K562 (cell line): ENCODE measurements around the gene PPP1R9B. TPM values are rescaled to one million over a fixed set of nuclear protein-coding genes. Genes with fewer than 3 reads are reported as not detected.

ENCODE experiments used
- CCNT2 ChIP-seq: IDR thresholded peaks from 2 replicates; pipeline ENCODE4 v1.6.1; 2011; ENCODE audit warnings: borderline replicate concordance, low read depth, mild to moderate bottlenecking, moderate library complexity, mixed read lengths, low read length; ENCODE audit not compliant: insufficient read length; ENCODE audit errors: extremely low read depth
- CREB3 ChIP-seq: fragments of 450-650 bp; conservative IDR thresholded peaks from 2 replicates; pipeline ENCODE4 v1.6.1; 2016; ENCODE audit warnings: missing genetic modification characterization, low read depth, mild to moderate bottlenecking, missing compliant biosample characterization, moderate library complexity
- CREM ChIP-seq: IDR thresholded peaks from 2 replicates; pipeline ENCODE4 v1.6.1; 2014; ENCODE audit warnings: antibody characterized with exemption, low read depth
- ETV1 ChIP-seq: fragments of 450-650 bp; conservative IDR thresholded peaks from 2 replicates; pipeline ENCODE4 v1.6.1; 2016; ENCODE audit warnings: missing genetic modification characterization, control low read depth, low read depth, missing compliant biosample characterization
- HNRNPK ChIP-seq: fragments of 200-400 bp; formaldehyde crosslinking; IDR thresholded peaks from one replicate; pipeline ENCODE4 v1.6.1; 2018; ENCODE audit warnings: mild to moderate bottlenecking, low read depth, low read length; ENCODE audit not compliant: poor library complexity, severe bottlenecking
- HNRNPL ChIP-seq: fragments of 200-400 bp; formaldehyde crosslinking; IDR thresholded peaks from 2 replicates; pipeline ENCODE4 v1.6.1; 2017; ENCODE audit warnings: low read depth, mild to moderate bottlenecking, low read length
- KDM1A ChIP-seq, 2 experiments: fragments of 450-650 bp; IDR thresholded peaks; 2 replicates each; pipeline ENCODE4 v1.6.1; 2016; ENCODE audit warnings: mild to moderate bottlenecking in 2 of 2
- PHTF2 ChIP-seq: fragments of 250-450 bp; sonication (Bioruptor Pico); IDR thresholded peaks from 2 replicates; pipeline ENCODE4 v1.5.0; 2021; ENCODE audit warnings: mild to moderate bottlenecking
- POLR2AphosphoS2 ChIP-seq: IDR thresholded peaks from 2 replicates; pipeline ENCODE4 v1.6.1; 2012; ENCODE audit warnings: low read length, improper control_type of control experiment
- RB1 ChIP-seq: fragments of 450-650 bp; IDR thresholded peaks from 2 replicates; pipeline ENCODE4 v1.6.1; 2017; ENCODE audit warnings: low read depth, mild to moderate bottlenecking
- RBFOX2 ChIP-seq: fragments of 200-400 bp; formaldehyde crosslinking; IDR thresholded peaks from 2 replicates; pipeline ENCODE4 v1.6.1; 2017; ENCODE audit warnings: low read depth, mild to moderate bottlenecking, low read length, moderate library complexity
- RCOR1 ChIP-seq, 2 experiments: IDR thresholded peaks; 2 replicates each; pipeline ENCODE4 v1.6.1; 2012; ENCODE audit warnings: low read depth in 2 of 2, low read length in 2 of 2, borderline replicate concordance in 1 of 2, improper control_type of control experiment in 1 of 2
- TEAD1 ChIP-seq, 2 experiments: fragments of 450-650 bp in 1 of 2; sonication (generic) in 1 of 2; formaldehyde crosslinking; IDR thresholded peaks; 2 replicates each; pipeline versions ENCODE4 v1.4.0 to v1.8.0; 2020 to 2022; ENCODE audit warnings: mild to moderate bottlenecking in 2 of 2, missing genetic modification reagents in 1 of 2
- TEAD4 ChIP-seq, 2 experiments: sonication (generic) in 1 of 2; formaldehyde crosslinking in 1 of 2; IDR thresholded peaks; 2 replicates each; pipeline versions ENCODE4 v1.6.1 to v1.8.0; 2012 to 2022; ENCODE audit warnings: borderline replicate concordance in 1 of 2, inconsistent platforms in 1 of 2, low read length in 1 of 2, mild to moderate bottlenecking in 1 of 2, missing genetic modification reagents in 1 of 2
- ZFP36 ChIP-seq: fragments of 150-350 bp; IDR thresholded peaks from 2 replicates; pipeline ENCODE4 v1.6.1; 2018; ENCODE audit warnings: low read length, low read depth; ENCODE audit not compliant: partially characterized antibody
- ZNF41 ChIP-seq: fragments of 250-450 bp; sonication (Bioruptor Pico); conservative IDR thresholded peaks from 2 replicates; pipeline ENCODE4 v1.4.0; 2020; ENCODE audit warnings: mild to moderate bottlenecking
- ZNF584 ChIP-seq: fragments of 200-800 bp; sonication (Bioruptor generic); IDR thresholded peaks from 2 replicates; pipeline ENCODE4 v1.6.1; 2016; ENCODE audit warnings: low read depth, mild to moderate bottlenecking, missing genetic modification characterization, missing compliant biosample characterization
- ZNF707 ChIP-seq: fragments of 250-450 bp; sonication (Bioruptor Pico); conservative IDR thresholded peaks from 2 replicates; pipeline ENCODE4 v1.8.0; 2022; ENCODE audit warnings: inconsistent platforms, mild to moderate bottlenecking, moderate library complexity
- polyA plus RNA-seq, 8 experiments: library from polyadenylated mRNA; depleted of rRNA in 4 of 8; stranded (reverse) in 5 of 8; unstranded in 3 of 8; fragments of >200 nt; fragmentation: Nextera tagmentation in 2 of 8; fragmentation: Illumina TruSeq in 1 of 8; extraction: Ambion mirVana in 2 of 8; extraction: Trizol in 1 of 8; gene quantifications; 2 replicates each; pipeline versions ENCODE4 v1.2.1 to v1.2.3, GENCODE V29; 2011 to 2014; ENCODE audit warnings: inconsistent platforms in 1 of 8, missing spikeins in 1 of 8
- total RNA-seq, 7 experiments: library from RNA; depleted of rRNA in 6 of 7; stranded (reverse); fragments of >200 nt in 6 of 7; fragmentation: Illumina TruSeq in 2 of 7; extraction: Trizol in 2 of 7; gene quantifications; 2 replicates each; pipeline versions ENCODE4 v1.2.1 to v1.2.3, GENCODE V29; 2011 to 2021; ENCODE audit warnings: low replicate concordance in 1 of 7
- TF ChIP-seq, protein P1 (sequence below): fragments of 450-650 bp; IDR thresholded peaks from 2 replicates; pipeline ENCODE4 v1.6.1; 2016; ENCODE audit warnings: low read depth

PPP1R9B gene
- total and polyA plus RNA-seq, 9 of the 15 experiments (the other 6 are each of a cell fraction or from before 2014, with no cell fraction given) = 0.10 to 63.5 (median 24.7) TPM

- TF ChIP-seq, protein P1, sequence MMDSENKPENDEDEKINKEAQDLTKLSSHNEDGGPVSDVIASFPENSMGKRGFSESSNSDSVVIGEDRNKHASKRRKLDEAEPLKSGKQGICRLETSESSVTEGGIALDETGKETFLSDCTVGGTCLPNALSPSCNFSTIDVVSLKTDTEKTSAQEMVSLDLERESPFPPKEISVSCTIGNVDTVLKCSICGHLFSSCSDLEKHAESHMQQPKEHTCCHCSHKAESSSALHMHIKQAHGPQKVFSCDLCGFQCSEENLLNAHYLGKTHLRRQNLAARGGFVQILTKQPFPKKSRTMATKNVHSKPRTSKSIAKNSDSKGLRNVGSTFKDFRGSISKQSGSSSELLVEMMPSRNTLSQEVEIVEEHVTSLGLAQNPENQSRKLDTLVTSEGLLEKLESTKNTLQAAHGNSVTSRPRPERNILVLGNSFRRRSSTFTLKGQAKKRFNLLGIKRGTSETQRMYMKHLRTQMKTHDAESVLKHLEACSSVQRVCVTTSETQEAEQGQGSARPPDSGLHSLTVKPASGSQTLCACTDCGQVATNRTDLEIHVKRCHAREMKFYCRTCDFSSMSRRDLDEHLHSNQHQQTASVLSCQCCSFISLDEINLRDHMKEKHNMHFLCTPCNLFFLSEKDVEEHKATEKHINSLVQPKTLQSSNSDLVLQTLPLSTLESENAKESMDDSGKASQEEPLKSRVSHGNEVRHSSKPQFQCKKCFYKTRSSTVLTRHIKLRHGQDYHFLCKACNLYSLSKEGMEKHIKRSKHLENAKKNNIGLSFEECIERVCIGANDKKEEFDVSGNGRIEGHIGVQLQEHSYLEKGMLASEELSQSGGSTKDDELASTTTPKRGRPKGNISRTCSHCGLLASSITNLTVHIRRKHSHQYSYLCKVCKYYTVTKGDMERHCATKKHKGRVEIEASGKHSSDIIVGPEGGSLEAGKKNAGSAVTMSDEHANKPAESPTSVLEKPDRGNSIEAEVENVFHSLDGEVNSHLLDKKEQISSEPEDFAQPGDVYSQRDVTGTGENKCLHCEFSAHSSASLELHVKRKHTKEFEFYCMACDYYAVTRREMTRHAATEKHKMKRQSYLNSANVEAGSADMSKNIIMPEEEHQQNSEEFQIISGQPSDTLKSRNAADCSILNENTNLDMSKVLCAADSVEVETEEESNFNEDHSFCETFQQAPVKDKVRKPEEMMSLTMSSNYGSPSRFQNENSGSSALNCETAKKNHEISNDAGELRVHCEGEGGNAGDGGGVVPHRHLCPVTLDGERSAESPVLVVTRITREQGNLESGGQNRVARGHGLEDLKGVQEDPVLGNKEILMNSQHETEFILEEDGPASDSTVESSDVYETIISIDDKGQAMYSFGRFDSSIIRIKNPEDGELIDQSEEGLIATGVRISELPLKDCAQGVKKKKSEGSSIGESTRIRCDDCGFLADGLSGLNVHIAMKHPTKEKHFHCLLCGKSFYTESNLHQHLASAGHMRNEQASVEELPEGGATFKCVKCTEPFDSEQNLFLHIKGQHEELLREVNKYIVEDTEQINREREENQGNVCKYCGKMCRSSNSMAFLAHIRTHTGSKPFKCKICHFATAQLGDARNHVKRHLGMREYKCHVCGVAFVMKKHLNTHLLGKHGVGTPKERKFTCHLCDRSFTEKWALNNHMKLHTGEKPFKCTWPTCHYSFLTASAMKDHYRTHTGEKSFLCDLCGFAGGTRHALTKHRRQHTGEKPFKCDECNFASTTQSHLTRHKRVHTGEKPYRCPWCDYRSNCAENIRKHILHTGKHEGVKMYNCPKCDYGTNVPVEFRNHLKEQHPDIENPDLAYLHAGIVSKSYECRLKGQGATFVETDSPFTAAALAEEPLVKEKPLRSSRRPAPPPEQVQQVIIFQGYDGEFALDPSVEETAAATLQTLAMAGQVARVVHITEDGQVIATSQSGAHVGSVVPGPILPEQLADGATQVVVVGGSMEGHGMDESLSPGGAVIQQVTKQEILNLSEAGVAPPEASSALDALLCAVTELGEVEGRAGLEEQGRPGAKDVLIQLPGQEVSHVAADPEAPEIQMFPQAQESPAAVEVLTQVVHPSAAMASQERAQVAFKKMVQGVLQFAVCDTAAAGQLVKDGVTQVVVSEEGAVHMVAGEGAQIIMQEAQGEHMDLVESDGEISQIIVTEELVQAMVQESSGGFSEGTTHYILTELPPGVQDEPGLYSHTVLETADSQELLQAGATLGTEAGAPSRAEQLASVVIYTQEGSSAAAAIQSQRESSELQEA = no peak
- peak in 1 of 2 experiments; percentile 15; a peak in 1 of 4 replicates for TF ChIP-seq RCOR1 (IDR thresholded peaks at IDR 0.05; ENCODE audit: borderline replicate concordance in 1 of 2, low read depth in 2 of 2, low read length in 2 of 2)
- no peak for TF ChIP-seq CCNT2
- 0 out of 2 replicates have a peak, but pooled peaks have one; percentile 25 for TF ChIP-seq TEAD4 (IDR thresholded peaks at IDR 0.05; ENCODE audit: low read length)
- no peak for TF ChIP-seq TEAD4 (CRISPR knock-in tag; IDR thresholded peaks at IDR 0.05; ENCODE audit: borderline replicate concordance)
- no peak for TF ChIP-seq HNRNPK
- TF ChIP-seq KDM1A (IDR thresholded peaks at IDR 0.05) = 0 out of 4 replicates have a peak, but pooled peaks of 1 of the 2 experiments have one; percentile 26
- no peak for TF ChIP-seq PHTF2
- TF ChIP-seq ZNF41 = no peak
- no peak for TF ChIP-seq RB1
- TF ChIP-seq HNRNPL = no peak
- TF ChIP-seq CREB3 = no peak
- no peak for TF ChIP-seq RBFOX2
- no peak for TF ChIP-seq TEAD1 (CRISPR knock-in tag; IDR thresholded peaks at IDR 0.05)
- TF ChIP-seq ZNF584 (CRISPR knock-in tag) = no peak
- 0 out of 2 replicates have a peak, but pooled peaks have one; percentile 44 for TF ChIP-seq ETV1 (tag)
- TF ChIP-seq POLR2AphosphoS2 = no peak
- no peak for TF ChIP-seq ZNF707 (CRISPR knock-in tag)
- TF ChIP-seq CREM = no peak
- peak; percentile 91 for TF ChIP-seq ZFP36
Observed at GRCh38 chr17:50127697-50128361, 22.6 kb downstream of the PPP1R9B start (continued).
